Activated CD8-positive, alpha-beta T cell treated with anti-CD3 and anti-CD28 coated beads for 36 hours (primary cell): ENCODE results near the gene BEST4. TPM values are rescaled to one million over a fixed set of nuclear protein-coding genes. Genes with fewer than 3 reads are reported as not detected.
"Not testable (repeated sequence)": the region's sequence is repeated elsewhere in the genome, so short reads cannot be mapped to it uniquely, and the experiment has no call there.

Experiments
- ATAC-seq: fragments of 200-7000 bp; cut with Tn5 transposase; one replicate; pipeline ENCODE4 v1.10.0; 2021; ENCODE audit warnings: mild to moderate bottlenecking, moderate library complexity
- CTCF ChIA-PET: fragments of 350-600 bp; sonication (Branson Sonifier 250); formaldehyde crosslinking; loops from one replicate; lab custom pipeline; 2021; ENCODE audit warnings: antibody characterized with exemption; lab: Charles Lee
- POLR2A ChIA-PET: fragments of 350-600 bp; sonication (Branson Sonifier 250); formaldehyde crosslinking; loops from one replicate; lab custom pipeline; 2021; ENCODE audit warnings: antibody characterized with exemption; lab: Charles Lee
- DNase-seq: peaks from one replicate; pipeline ENCODE4 v3.0.0-alpha.2; 2020
- H3K27ac Mint-ChIP-seq: one replicate; pipeline ENCODE4 v1.8.0; 2021; ENCODE audit warnings: mild to moderate bottlenecking, mixed read lengths
- H3K27me3 Mint-ChIP-seq: one replicate; pipeline ENCODE4 v1.8.0; 2021; ENCODE audit warnings: mixed read lengths
- H3K36me3 Mint-ChIP-seq: one replicate; pipeline ENCODE4 v1.8.0; 2021; ENCODE audit warnings: low read depth, mixed read lengths
- H3K4me1 Mint-ChIP-seq: one replicate; pipeline ENCODE4 v1.8.0; 2021; ENCODE audit warnings: low read depth, mixed read lengths
- H3K4me3 Mint-ChIP-seq: one replicate; pipeline ENCODE4 v1.8.0; 2021; ENCODE audit warnings: mild to moderate bottlenecking, moderate library complexity, mixed read lengths
- H3K9me3 Mint-ChIP-seq: one replicate; pipeline ENCODE4 v1.8.0; 2021; ENCODE audit warnings: mixed read lengths
- intact Hi-C: fragments of 100-400 bp; cut with micrococcal nuclease; formaldehyde crosslinking; loops from one replicate; pipeline ENCODE4 v1.10.0; 2022
- total RNA-seq, 2 experiments: library from RNA; stranded (reverse); gene quantifications; one replicate each; pipeline ENCODE4 v1.2.3, GENCODE V29; 2021
- TF ChIP-seq, protein P1 (sequence below): fragments of 200-600 bp; IDR thresholded peaks from one replicate; pipeline ENCODE4 v1.8.0; 2022; ENCODE audit warnings: antibody characterized with exemption, mild to moderate bottlenecking

Gene BEST4
- total RNA-seq, 2 experiments from 2014 or later: 0.87 to 1.0 TPM

DNA sequence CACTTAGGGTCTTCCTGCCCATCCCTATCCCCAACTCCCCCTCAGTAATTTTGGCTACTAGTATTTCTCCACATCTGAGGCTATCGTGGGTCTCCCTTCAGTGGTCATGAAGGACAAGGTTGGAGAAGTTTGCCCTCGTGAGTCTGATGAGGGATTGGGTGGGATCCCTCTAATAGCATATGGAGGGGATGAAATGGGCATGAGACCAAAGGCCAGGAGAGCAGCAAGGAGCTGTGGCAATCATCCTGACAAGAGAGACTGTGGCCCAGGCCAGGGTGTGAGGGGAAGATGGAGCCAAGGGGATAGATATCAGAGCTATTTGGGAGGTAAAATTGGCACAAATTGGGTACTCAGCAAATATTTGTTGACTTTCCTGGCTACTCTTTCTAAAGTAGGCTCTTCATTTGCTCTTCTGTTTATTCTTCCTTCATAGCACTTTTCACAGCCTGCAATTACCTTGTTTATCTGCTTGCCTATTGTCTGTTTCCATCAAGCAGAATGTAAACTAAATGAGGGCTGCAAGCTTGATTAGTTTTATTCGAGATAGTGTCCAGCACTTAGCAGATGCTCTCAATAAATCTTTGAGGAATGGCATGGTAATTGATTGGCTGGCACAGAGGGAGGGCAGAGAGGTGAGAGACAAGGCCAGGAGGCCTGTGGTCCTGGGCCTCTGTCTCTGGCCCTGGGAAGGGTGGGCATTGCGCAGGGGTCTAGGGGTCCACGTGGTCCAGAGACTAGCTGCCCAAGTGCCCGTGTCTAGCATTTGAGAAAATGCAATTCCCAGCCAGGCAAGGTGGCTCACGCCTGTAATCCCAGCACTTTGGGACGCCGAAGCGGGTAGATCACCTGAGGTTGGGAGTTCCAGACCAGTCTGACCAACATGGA, 10.8 kb upstream of the BEST4 start:
- no peak for ATAC-seq
- H3K36me3 Mint-ChIP-seq: peaks cover 27% of the 10 kb centered on the region

GRCh38 chr1:44797886-44798285, 9.9 kb upstream of the BEST4 start:
- H3K9me3 Mint-ChIP-seq, H3K27ac Mint-ChIP-seq, H3K27me3 Mint-ChIP-seq, ATAC-seq, H3K4me3 Mint-ChIP-seq, intact Hi-C loops, DNase-seq: not testable (repeated sequence)
- POLR2A ChIA-PET: interaction anchor here (1.9 to 8.3 kb wide), 7 partner anchors 10 to 68 kb away, joined by 8 to 130 read pairs (median 37); partner anchors contain the start of genes BTBD19, DYNLT4, RNU5D-1 and RPS8
- CTCF ChIA-PET: interaction anchor here (1.8 to 4.6 kb wide), 4 partner anchors 7 to 13 kb away, joined by 5 to 51 read pairs (median 18); partner anchors contain the start of gene BTBD19
- Mint-ChIP-seq H3K36me3 (peaks cover 18% of the 10 kb centered on the region), H3K4me1 (peaks cover 18% of the 10 kb centered on the region)

More for the DNA sequence above, 10.8 kb upstream of the BEST4 start:
- Mint-ChIP-seq H3K27me3 (no peaks in the 10 kb centered on the region), H3K4me1 (peaks cover 26% of the 10 kb centered on the region), H3K4me3 (no peak overlapping the region), H3K27ac (peak overlapping the region; percentile 100), H3K9me3 (no peaks in the 10 kb centered on the region)
- ChIA-PET CTCF (interaction anchor here (0.6 to 4.6 kb wide), 8 partner anchors 8 to 67 kb away, joined by 3 to 51 read pairs (median 4); partner anchors contain the start of genes BTBD19 and RNU5D-1), POLR2A (interaction anchor here (1.0 to 8.3 kb wide), 7 partner anchors 10 to 77 kb away, joined by 5 to 130 read pairs (median 37); partner anchors contain the start of genes BEST4, BTBD19, DYNLT4 and RNU5D-1)
- TF ChIP-seq, protein P1, sequence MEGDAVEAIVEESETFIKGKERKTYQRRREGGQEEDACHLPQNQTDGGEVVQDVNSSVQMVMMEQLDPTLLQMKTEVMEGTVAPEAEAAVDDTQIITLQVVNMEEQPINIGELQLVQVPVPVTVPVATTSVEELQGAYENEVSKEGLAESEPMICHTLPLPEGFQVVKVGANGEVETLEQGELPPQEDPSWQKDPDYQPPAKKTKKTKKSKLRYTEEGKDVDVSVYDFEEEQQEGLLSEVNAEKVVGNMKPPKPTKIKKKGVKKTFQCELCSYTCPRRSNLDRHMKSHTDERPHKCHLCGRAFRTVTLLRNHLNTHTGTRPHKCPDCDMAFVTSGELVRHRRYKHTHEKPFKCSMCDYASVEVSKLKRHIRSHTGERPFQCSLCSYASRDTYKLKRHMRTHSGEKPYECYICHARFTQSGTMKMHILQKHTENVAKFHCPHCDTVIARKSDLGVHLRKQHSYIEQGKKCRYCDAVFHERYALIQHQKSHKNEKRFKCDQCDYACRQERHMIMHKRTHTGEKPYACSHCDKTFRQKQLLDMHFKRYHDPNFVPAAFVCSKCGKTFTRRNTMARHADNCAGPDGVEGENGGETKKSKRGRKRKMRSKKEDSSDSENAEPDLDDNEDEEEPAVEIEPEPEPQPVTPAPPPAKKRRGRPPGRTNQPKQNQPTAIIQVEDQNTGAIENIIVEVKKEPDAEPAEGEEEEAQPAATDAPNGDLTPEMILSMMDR: no peak
- no peak for DNase-seq
- intact Hi-C loops: no loop called here

GRCh38 chr1:44792736-44793502, 4.9 kb upstream of the BEST4 start:
- Mint-ChIP-seq H3K4me3 (no peak overlapping the region), H3K9me3 (no peaks in the 10 kb centered on the region), H3K27ac (no peak overlapping the region), H3K27me3 (no peaks in the 10 kb centered on the region), H3K36me3 (no peaks in the 10 kb centered on the region), H3K4me1 (no peaks in the 10 kb centered on the region)
- ChIA-PET CTCF (interaction anchor here (0.7 to 2.3 kb wide), 10 partner anchors 8 to 699 kb away, joined by 3 to 9 read pairs (median 4); partner anchors contain the start of gene RPS8), POLR2A (interaction anchor here (1.3 to 11.9 kb wide), 6 partner anchors 14 to 218 kb away, joined by 4 to 181 read pairs (median 26); partner anchors contain the start of genes RNU5D-1 and RPS8)
- TF ChIP-seq, protein P1: no peak
- ATAC-seq (no peak), DNase-seq (peak; percentile 1)
- intact Hi-C loops: no loop called here

GRCh38 chr1:44790968-44791801, 3.2 kb upstream of the BEST4 start:
- ATAC-seq (no peak), DNase-seq (peak; percentile 0)
- CTCF ChIA-PET: interaction anchor here (0.6 to 1.6 kb wide), 7 partner anchors 9 to 60 kb away, joined by 3 to 15 read pairs (median 5); partner anchors contain the start of genes PLK3 and RNU5D-1
- Mint-ChIP-seq H3K36me3 (no peaks in the 10 kb centered on the region), H3K4me3 (no peak overlapping the region), H3K4me1 (peaks cover 4% of the 10 kb centered on the region), H3K27me3 (no peaks in the 10 kb centered on the region), H3K9me3 (no peaks in the 10 kb centered on the region), H3K27ac (no peak overlapping the region)
- TF ChIP-seq, protein P1: no peak
- POLR2A ChIA-PET: interaction anchor here (0.6 to 11.9 kb wide), 10 partner anchors 13 to 744 kb away, joined by 3 to 181 read pairs (median 8); partner anchors contain the start of genes RNU5D-1, RPS8 and UROD
- intact Hi-C loops: no loop called here
